ENCODE results near the gene MLXIP.

MLXIP gene

DNA sequence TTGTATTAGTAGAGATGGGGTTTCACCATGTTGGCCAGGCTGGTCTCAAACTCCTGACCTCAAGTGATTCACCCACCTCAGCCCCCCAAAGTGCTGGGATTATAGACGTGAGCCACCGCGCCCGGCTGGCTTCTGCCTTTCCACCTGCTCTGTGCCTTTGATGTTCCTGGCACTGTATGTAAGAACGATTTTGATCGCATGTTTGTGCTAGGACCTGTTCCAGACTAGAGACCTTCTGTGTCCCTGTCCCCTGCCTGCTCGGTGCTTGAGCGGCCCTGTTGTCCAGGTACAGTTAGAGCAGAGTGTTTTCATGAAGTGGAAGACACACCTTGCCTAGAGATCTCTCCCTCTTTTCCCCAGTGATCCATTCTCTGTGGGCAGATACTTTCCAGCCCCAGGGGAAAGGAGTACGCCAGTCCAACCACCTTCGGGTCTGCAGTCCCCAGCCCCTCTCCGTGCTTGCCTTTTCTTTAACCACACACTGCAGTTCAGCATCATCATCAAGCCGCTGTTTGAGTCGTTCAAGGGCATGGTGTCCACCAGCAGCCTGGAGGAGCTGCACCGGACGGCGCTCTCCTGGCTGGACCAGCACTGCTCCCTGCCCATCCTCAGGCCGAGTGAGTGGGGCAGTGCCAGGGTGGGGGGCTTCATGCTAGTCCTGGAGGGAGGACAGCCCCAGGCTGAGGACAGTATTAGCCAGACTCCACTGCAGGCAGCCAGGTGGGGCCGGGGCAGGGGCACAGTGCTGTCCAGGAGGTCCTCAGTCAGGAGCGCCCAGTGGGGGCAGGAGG lies 62.1 kb downstream of the MLXIP start:
- TF ChIP-seq SIN3A (IDR thresholded peaks at IDR 0.05; ENCODE audit: borderline replicate concordance, insufficient read depth, low read length) (no peak), FOXP2 (optimal IDR thresholded peaks at IDR 0.05; ENCODE audit: borderline replicate concordance, extremely low read depth, extremely low read length, insufficient read depth) (no peak)

DNA sequence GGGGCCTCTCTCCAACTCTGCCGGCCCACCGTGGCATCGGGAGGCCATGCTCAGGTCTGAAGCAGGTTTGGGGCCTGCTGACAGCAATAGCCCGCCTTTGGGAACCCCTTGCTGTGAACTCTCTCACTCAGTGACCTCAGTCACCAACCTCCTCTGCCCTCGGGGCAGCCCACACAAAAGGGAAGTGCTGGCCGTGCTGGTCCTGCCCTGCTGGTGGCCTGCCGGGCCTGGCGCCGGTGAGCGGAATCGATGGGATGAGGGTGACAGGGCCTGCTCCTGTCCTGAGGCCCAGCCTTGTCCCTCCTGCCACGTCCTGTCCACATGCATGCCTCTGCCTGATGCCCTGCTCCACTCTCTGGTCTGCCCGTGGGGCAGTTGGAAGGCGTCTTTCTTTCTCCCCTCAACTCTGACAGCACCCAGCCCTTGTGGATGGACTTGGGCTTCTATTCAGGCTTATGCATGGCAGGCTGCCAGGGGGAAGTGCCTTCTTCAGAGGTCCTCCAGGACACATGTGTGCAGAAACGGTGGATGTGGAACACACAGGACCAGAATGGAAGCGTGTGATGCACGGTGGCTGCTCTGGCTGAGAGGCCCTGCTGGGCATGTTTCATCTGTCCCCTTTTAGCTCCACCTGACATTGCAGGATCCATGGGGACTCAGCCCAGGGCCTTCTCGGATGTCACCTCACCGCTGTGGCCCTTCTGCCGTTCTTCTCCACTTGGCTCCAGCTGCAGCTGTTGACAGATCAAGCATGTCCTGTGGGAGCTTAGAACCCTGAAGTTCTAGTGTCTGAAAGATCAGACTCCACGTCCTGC lies 63.6 kb downstream of the MLXIP start:
- TF ChIP-seq TAF1 (IDR thresholded peaks at IDR 0.05; ENCODE audit: borderline replicate concordance, insufficient read depth, low read length), result no peak

DNA sequence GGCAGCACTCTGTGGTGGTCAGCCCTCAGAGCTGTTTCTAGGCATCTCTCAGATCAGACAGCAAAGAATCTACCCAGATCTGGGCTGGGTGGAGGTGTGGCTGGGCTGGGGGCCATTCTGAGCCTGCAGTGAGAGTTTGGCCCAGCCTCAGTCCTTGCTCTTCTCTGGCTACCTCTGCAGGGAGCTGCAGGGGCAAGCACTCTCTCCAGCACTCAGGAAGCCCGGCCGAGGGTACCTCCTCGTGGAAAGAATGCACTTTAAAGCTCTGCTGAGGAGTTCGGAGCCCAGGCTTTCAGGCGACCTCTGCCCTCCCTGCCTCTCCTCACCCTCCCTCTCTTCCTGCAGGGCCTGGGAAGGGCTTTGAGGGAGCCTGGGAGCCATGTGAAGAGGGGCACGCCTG lies 64.3 kb downstream of the MLXIP start:
- TF ChIP-seq SIN3A (IDR thresholded peaks at IDR 0.05; ENCODE audit: borderline replicate concordance, insufficient read depth, low read length) (no peak), POLR2AphosphoS5 (IDR thresholded peaks at IDR 0.05; ENCODE audit: low read depth, low read length) (no peak), FOXP2 (optimal IDR thresholded peaks at IDR 0.05; ENCODE audit: borderline replicate concordance, extremely low read depth, extremely low read length, insufficient read depth) (no peak)
- TF ChIP-seq, protein P1, sequence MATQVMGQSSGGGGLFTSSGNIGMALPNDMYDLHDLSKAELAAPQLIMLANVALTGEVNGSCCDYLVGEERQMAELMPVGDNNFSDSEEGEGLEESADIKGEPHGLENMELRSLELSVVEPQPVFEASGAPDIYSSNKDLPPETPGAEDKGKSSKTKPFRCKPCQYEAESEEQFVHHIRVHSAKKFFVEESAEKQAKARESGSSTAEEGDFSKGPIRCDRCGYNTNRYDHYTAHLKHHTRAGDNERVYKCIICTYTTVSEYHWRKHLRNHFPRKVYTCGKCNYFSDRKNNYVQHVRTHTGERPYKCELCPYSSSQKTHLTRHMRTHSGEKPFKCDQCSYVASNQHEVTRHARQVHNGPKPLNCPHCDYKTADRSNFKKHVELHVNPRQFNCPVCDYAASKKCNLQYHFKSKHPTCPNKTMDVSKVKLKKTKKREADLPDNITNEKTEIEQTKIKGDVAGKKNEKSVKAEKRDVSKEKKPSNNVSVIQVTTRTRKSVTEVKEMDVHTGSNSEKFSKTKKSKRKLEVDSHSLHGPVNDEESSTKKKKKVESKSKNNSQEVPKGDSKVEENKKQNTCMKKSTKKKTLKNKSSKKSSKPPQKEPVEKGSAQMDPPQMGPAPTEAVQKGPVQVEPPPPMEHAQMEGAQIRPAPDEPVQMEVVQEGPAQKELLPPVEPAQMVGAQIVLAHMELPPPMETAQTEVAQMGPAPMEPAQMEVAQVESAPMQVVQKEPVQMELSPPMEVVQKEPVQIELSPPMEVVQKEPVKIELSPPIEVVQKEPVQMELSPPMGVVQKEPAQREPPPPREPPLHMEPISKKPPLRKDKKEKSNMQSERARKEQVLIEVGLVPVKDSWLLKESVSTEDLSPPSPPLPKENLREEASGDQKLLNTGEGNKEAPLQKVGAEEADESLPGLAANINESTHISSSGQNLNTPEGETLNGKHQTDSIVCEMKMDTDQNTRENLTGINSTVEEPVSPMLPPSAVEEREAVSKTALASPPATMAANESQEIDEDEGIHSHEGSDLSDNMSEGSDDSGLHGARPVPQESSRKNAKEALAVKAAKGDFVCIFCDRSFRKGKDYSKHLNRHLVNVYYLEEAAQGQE (IDR thresholded peaks at IDR 0.05; ENCODE audit: insufficient read depth in 1 of 2, low read depth in 2 of 2, low read length in 2 of 2), result no peak

DNA sequence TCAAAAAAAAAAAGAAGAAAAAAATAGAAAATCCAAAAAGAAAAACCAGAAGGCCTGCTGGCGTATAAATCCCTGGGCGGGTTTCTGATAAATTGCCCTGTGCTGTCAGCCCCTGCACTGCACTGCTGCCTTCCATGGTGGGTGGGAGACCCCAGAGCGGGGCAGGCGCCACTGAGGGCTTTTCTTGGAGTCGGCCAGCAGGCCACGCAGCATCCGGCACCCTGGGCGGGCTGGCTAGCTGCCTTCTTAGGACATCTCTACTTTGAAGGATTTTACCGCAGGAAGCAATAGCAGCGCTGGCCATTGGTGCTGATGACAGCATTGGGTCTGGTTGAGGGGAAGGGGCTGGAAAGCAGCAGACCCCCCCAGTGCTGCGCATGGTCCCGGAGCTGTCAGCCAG lies 66.3 kb downstream of the MLXIP start:
- TF ChIP-seq TAF1 (IDR thresholded peaks at IDR 0.05; ENCODE audit: borderline replicate concordance, insufficient read depth, low read length) (no peak), POLR2AphosphoS5 (IDR thresholded peaks at IDR 0.05; ENCODE audit: low read depth, low read length) (no peak), FOXP2 (optimal IDR thresholded peaks at IDR 0.05; ENCODE audit: borderline replicate concordance, extremely low read depth, extremely low read length, insufficient read depth) (no peak), SIN3A (IDR thresholded peaks at IDR 0.05; ENCODE audit: borderline replicate concordance, insufficient read depth, low read length) (no peak)
- TF ChIP-seq, protein P1 (IDR thresholded peaks at IDR 0.05; ENCODE audit: insufficient read depth in 1 of 2, low read depth in 2 of 2, low read length in 2 of 2), result no peak

DNA sequence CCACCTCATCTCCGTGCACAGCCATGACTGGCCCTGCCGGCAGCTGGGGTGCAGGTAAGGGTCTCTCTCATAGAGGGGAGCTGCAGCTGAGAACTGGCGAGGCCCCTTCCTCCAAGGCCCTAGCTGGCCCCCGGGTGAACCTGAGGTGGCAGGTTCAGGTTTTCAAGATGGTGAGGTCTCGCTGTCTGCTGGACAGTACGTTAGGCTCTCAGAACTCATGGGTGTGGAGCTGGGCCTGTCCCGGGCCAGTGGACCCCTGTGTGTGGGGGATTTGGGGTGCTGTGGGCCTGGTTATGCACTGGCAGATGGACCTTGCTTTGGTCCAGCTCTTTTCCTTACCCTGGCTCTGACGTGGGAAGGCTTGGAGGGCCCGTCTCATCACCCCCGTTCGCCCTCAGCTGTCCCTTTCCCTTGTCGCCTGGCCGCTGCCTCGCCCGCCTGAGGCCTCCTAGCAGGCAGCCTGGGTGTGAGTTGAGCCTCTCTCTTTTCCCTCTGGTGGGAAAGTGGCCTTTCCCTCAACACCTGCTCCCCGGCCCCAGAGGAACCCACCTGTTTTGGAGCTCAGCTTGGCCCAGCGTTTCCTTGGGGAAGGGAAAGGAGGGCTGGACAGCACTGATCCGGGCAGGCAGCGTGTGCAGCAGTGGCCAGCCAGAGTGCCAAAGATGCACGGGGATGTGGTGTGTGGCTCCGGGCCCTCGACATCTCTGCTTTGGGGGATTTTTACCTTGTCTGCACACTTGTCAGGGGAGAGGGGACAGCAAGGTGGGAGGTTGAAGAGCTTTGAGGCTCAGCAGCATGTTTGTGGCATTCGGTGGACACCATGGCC lies 67.2 kb downstream of the MLXIP start:
- TF ChIP-seq POLR2AphosphoS5 (IDR thresholded peaks at IDR 0.05; ENCODE audit: low read depth, low read length) (no peak), SIN3A (IDR thresholded peaks at IDR 0.05; ENCODE audit: borderline replicate concordance, insufficient read depth, low read length) (no peak), FOXP2 (optimal IDR thresholded peaks at IDR 0.05; ENCODE audit: borderline replicate concordance, extremely low read depth, extremely low read length, insufficient read depth) (no peak), TAF1 (IDR thresholded peaks at IDR 0.05; ENCODE audit: borderline replicate concordance, insufficient read depth, low read length) (no peak)
- TF ChIP-seq, protein P1 (IDR thresholded peaks at IDR 0.05; ENCODE audit: insufficient read depth in 1 of 2, low read depth in 2 of 2, low read length in 2 of 2), result no peak

All from PFSK-1 (cell line).